H1 (cell line): ENCODE results near the gene TYRO3.

Experiments
- ASH2L ChIP-seq: fragments of 200-600, 300-600 bp; sonication (generic); IDR thresholded peaks from one replicate; pipeline ENCODE4 v1.7.1; 2017; ENCODE audit warnings: low read length
- ATF3 ChIP-seq: IDR thresholded peaks from 2 replicates; pipeline ENCODE4 v1.6.1; 2011; ENCODE audit warnings: low read depth, mild to moderate bottlenecking, low read length; ENCODE audit not compliant: insufficient read depth
- CTCF ChIP-seq, 3 experiments: IDR thresholded peaks; 1 replicate in 2 of 3; 2 replicates in 1 of 3; pipeline versions ENCODE4 v1.5.1 to v1.6.1; 2011; ENCODE audit warnings: low read length in 3 of 3, mild to moderate bottlenecking in 3 of 3, inconsistent platforms in 2 of 3, low read depth in 1 of 3, moderate library complexity in 1 of 3; ENCODE audit not compliant: insufficient read depth in 1 of 3; ENCODE audit errors: control extremely low read depth in 1 of 3
- EGR1 ChIP-seq: IDR thresholded peaks from 2 replicates; pipeline ENCODE4 v1.6.1; 2011; ENCODE audit warnings: low read depth, low read length, borderline replicate concordance
- EZH2 ChIP-seq: fragments of 200-600 bp; sonication (generic); IDR thresholded peaks from 2 replicates; pipeline ENCODE4 v1.7.1; 2012; ENCODE audit warnings: low read depth, mild to moderate bottlenecking, moderate library complexity, low read length, inconsistent platforms; ENCODE audit not compliant: severe bottlenecking
- HDAC6 ChIP-seq: IDR thresholded peaks from one replicate; pipeline ENCODE4 v1.7.1; 2012; ENCODE audit warnings: low read depth, mild to moderate bottlenecking, inconsistent platforms, low read length, moderate library complexity
- KDM4A ChIP-seq: IDR thresholded peaks from one replicate; pipeline ENCODE4 v1.7.1; 2012; ENCODE audit warnings: low read depth, mild to moderate bottlenecking, moderate library complexity, low read length, inconsistent platforms; ENCODE audit not compliant: severe bottlenecking
- MAX ChIP-seq: IDR thresholded peaks from 2 replicates; pipeline ENCODE4 v1.6.1; 2012; ENCODE audit warnings: inconsistent platforms
- POLR2A ChIP-seq, 2 experiments: IDR thresholded peaks; 1 replicate in 1 of 2; 2 replicates in 1 of 2; pipeline ENCODE4 v1.6.1; 2011; ENCODE audit warnings: low read depth in 2 of 2, low read length in 2 of 2, mild to moderate bottlenecking in 2 of 2; ENCODE audit errors: control extremely low read depth in 1 of 2
- POLR2AphosphoS5 ChIP-seq: IDR thresholded peaks from 2 replicates; pipeline ENCODE4 v1.6.1; 2011; ENCODE audit warnings: low read depth, low read length
- POU5F1 ChIP-seq: IDR thresholded peaks from 2 replicates; pipeline ENCODE4 v1.6.1; 2011; ENCODE audit warnings: low read depth, mild to moderate bottlenecking, low read length, moderate library complexity
- RBBP5 ChIP-seq: IDR thresholded peaks from 2 replicates; pipeline ENCODE4 v1.7.1; 2012; ENCODE audit warnings: low read depth, mild to moderate bottlenecking, inconsistent platforms, low read length, moderate library complexity, borderline replicate concordance
- TBP ChIP-seq: IDR thresholded peaks from 2 replicates; pipeline ENCODE4 v1.6.1; 2011; ENCODE audit warnings: low read depth, low read length, improper control_type of control experiment
- TCF12 ChIP-seq: IDR thresholded peaks from 2 replicates; pipeline ENCODE4 v1.6.1; 2011; ENCODE audit warnings: low read depth, mild to moderate bottlenecking, low read length

DNA sequence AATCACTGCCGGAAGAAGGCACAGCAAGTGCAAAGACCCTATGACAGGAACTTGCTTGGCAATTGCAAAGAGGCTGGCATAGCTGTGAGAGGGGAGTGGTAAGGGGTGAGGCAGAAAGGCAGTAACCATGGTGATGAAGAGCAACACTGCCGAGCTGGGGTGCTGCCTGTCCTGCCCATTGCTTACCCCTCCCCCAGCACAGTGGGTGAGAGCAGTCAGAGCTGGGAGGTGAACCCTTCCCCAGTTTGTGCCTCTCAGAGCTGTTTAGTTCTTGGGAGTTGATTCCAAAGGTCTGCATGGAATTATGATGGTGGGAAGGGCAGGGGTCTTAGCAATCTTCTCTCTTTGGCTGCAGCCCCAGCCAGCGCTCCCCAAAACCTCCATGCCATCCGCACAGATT, 8.8 kb downstream of the TYRO3 start:
- TF ChIP-seq EZH2: no peak
- no peak for TF ChIP-seq ATF3
- TF ChIP-seq POU5F1: no peak
- no peak for TF ChIP-seq CTCF (IDR thresholded peaks at IDR 0.05; ENCODE audit: control extremely low read depth in 1 of 3, insufficient read depth in 1 of 3, low read depth in 1 of 3, low read length in 3 of 3)
- peak; percentile 86; the same call in 1 of the 2 replicates for TF ChIP-seq POLR2AphosphoS5
- TF ChIP-seq POLR2A (IDR thresholded peaks at IDR 0.05; ENCODE audit: control extremely low read depth in 1 of 2, low read depth in 2 of 2, low read length in 2 of 2): peak in 1 of 2 experiments; percentile 80; a peak in 2 of 3 replicates
- TF ChIP-seq TBP: no peak
- no peak for TF ChIP-seq EGR1
- no peak for TF ChIP-seq KDM4A
- no peak for TF ChIP-seq TCF12
- TF ChIP-seq MAX: no peak
- TF ChIP-seq RBBP5: no peak
- TF ChIP-seq HDAC6: no peak
- no peak for TF ChIP-seq ASH2L
